Naive B cell (primary cell): ENCODE results near the gene SLC28A1. TPM values are rescaled to one million over a fixed set of nuclear protein-coding genes. Genes with fewer than 3 reads are reported as not detected.

Experiments
- ATAC-seq, 2 donors: fragments of 150-1000 bp; cut with Tn5 transposase; 2 replicates each; pipeline ENCODE4 v1.10.0; 2021; ENCODE audit warnings: low read depth in 2 of 2, mild to moderate bottlenecking in 2 of 2, moderate library complexity in 2 of 2
- DNase-seq: peaks from one replicate; pipeline ENCODE4 v3.0.0; 2022
- H3K27ac Mint-ChIP-seq, 6 donors: one replicate each; pipeline ENCODE4 v1.8.0; 2020 to 2022; ENCODE audit warnings: mild to moderate bottlenecking in 6 of 6, mixed read lengths in 6 of 6, moderate library complexity in 5 of 6, inconsistent platforms in 2 of 6
- H3K27me3 Mint-ChIP-seq, 3 donors: one replicate each; pipeline ENCODE4 v1.8.0; 2021 to 2022; ENCODE audit warnings: mixed read lengths in 3 of 3, mild to moderate bottlenecking in 1 of 3
- H3K36me3 Mint-ChIP-seq, 2 donors: one replicate each; pipeline ENCODE4 v1.8.0; 2020 to 2022; ENCODE audit warnings: mixed read lengths in 2 of 2, inconsistent platforms in 1 of 2, mild to moderate bottlenecking in 1 of 2
- H3K4me1 Mint-ChIP-seq, 3 donors: one replicate each; pipeline ENCODE4 v1.8.0; 2020 to 2022; ENCODE audit warnings: mixed read lengths in 3 of 3, inconsistent platforms in 1 of 3, mild to moderate bottlenecking in 1 of 3, moderate library complexity in 1 of 3
- H3K4me3 Mint-ChIP-seq, 8 donors: one replicate each; pipeline ENCODE4 v1.8.0; 2020 to 2022; ENCODE audit warnings: mild to moderate bottlenecking in 8 of 8, mixed read lengths in 8 of 8, moderate library complexity in 8 of 8, inconsistent platforms in 2 of 8
- H3K9me3 Mint-ChIP-seq, 7 donors: one replicate each; pipeline ENCODE4 v1.8.0; 2020 to 2022; ENCODE audit warnings: mixed read lengths in 7 of 7, mild to moderate bottlenecking in 5 of 7, inconsistent platforms in 2 of 7, moderate library complexity in 1 of 7
- polyA plus RNA-seq, 6 donors: library from polyadenylated mRNA; unstranded; fragments of 300-500 nt; fragmentation: Illumina TruSeq; gene quantifications; one replicate each; pipeline ENCODE4 v1.2.3, GENCODE V29; 2021; ENCODE audit warnings: low read depth in 6 of 6

SLC28A1 gene
- polyA plus RNA-seq, 6 donors from 2014 or later = not detected

DNA sequence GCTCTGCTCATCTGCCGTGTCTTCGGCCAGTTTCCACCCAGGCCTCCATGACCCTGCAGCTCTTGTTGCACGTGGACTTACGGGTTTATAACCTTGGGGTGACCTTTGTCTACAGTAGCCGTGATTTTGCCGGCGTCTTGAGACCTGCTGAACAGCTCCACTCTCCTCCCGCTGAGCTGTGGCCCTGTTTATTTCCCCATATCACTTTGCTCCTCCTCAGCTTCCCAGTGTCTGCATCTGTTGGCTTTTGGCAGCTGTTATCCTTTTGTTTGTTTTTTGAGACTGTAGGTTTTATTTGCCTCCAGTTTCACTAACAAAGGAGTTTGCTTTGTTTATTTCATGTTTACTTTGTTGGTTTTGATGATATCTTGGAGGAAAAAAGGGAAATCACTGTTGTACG is 29.3 kb upstream of the SLC28A1 start:
- Mint-ChIP-seq H3K36me3 (no peaks in the 10 kb centered on the region), H3K27ac (peak overlapping the region in 1 of 6 donors; percentile 53), H3K9me3 (no peaks in the 10 kb centered on the region), H3K27me3 (no peaks in the 10 kb centered on the region), H3K4me1 (no peaks in the 10 kb centered on the region), H3K4me3 (no peak overlapping the region)
- DNase-seq (no peak), ATAC-seq (no peak)

GRCh38 chr15:84855765-84856164 is 28.7 kb upstream of the SLC28A1 start:
- DNase-seq = no peak
- Mint-ChIP-seq H3K9me3 (no peaks in the 10 kb centered on the region), H3K36me3 (no peaks in the 10 kb centered on the region), H3K4me1 (no peaks in the 10 kb centered on the region), H3K27me3 (no peaks in the 10 kb centered on the region), H3K27ac (peak overlapping the region in 1 of 6 donors; percentile 32), H3K4me3 (no peak overlapping the region)
- no peak for ATAC-seq

GRCh38 chr15:84856731-84857417 is 27.6 kb upstream of the SLC28A1 start:
- no peak overlapping the region for H3K4me3 Mint-ChIP-seq
- H3K4me1 Mint-ChIP-seq = no peaks in the 10 kb centered on the region
- H3K27me3 Mint-ChIP-seq = no peaks in the 10 kb centered on the region
- no peaks in the 10 kb centered on the region for H3K9me3 Mint-ChIP-seq
- no peaks in the 10 kb centered on the region for H3K36me3 Mint-ChIP-seq
- DNase-seq (no peak), ATAC-seq (no peak)
- H3K27ac Mint-ChIP-seq = peak overlapping the region in 1 of 6 donors; percentile 90

- Mint-ChIP-seq H3K27me3 (no peaks in the 10 kb centered on the region), H3K9me3 (no peaks in the 10 kb centered on the region), H3K36me3 (no peaks in the 10 kb centered on the region), H3K4me1 (no peaks in the 10 kb centered on the region), H3K4me3 (no peak overlapping the region), H3K27ac (no peak overlapping the region)
- DNase-seq = no peak
- ATAC-seq = no peak
Measured at GRCh38 chr15:84857418-84858004, 27.0 kb upstream of the SLC28A1 start.

GRCh38 chr15:84858231-84858630 is 26.2 kb upstream of the SLC28A1 start:
- DNase-seq = no peak
- no peak for ATAC-seq
- H3K4me1 Mint-ChIP-seq = no peaks in the 10 kb centered on the region
- H3K36me3 Mint-ChIP-seq = no peaks in the 10 kb centered on the region
- H3K27ac Mint-ChIP-seq = no peak overlapping the region
- H3K4me3 Mint-ChIP-seq = no peak overlapping the region
- H3K9me3 Mint-ChIP-seq = no peaks in the 10 kb centered on the region
- no peaks in the 10 kb centered on the region for H3K27me3 Mint-ChIP-seq

DNA sequence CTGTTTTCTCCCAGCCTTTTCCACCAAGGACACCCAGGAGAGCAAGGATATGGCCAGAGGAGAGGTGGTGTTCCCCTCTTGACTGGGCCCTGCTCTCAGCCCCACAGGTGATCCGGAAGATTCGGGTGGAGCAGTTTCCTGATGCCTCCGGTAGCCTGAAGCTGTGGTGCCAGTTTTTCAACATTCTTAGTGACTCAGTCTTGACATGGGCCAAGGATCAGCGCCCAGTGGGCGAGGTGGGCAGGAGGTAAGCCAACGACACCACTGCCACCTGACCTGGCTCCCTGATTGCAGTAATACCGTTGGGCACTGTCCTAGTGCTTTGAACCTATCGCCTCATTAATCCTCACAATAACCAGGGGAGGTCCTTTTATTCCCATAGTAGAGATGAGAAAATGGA is 25.3 kb upstream of the SLC28A1 start:
- Mint-ChIP-seq H3K27me3 (no peaks in the 10 kb centered on the region), H3K36me3 (no peaks in the 10 kb centered on the region), H3K4me3 (no peak overlapping the region), H3K4me1 (no peaks in the 10 kb centered on the region), H3K27ac (no peak overlapping the region), H3K9me3 (no peaks in the 10 kb centered on the region)
- ATAC-seq = no peak
- no peak for DNase-seq

DNA sequence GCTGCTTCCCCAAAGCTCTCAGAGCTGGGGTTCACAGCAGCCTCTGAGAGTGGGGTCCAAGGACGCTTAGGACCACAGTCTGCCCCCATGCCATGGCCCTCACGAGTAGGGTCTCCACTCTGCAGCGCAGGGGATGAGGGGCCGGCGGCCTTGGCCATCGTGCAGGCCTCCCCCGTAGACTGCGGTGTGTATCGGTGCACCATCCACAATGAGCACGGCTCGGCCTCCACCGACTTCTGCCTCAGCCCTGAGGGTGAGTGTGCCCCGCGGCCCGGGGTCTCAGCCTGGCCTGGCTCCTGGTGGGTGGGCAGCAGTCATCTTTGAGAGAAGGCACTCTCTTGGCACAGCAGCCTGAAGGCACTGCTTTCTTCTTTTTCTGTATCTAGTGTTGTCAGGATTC is 24.8 kb upstream of the SLC28A1 start:
- Mint-ChIP-seq H3K27me3 (no peaks in the 10 kb centered on the region), H3K4me1 (no peaks in the 10 kb centered on the region), H3K27ac (peak overlapping the region in 1 of 6 donors; percentile 69), H3K4me3 (no peak overlapping the region), H3K36me3 (no peaks in the 10 kb centered on the region), H3K9me3 (no peaks in the 10 kb centered on the region)
- DNase-seq (no peak), ATAC-seq (no peak)

GRCh38 chr15:84861781-84862180 is 22.7 kb upstream of the SLC28A1 start:
- no peak for DNase-seq
- Mint-ChIP-seq H3K27ac (no peak overlapping the region), H3K27me3 (no peaks in the 10 kb centered on the region), H3K9me3 (no peaks in the 10 kb centered on the region), H3K4me1 (no peaks in the 10 kb centered on the region), H3K36me3 (no peaks in the 10 kb centered on the region), H3K4me3 (no peak overlapping the region)
- ATAC-seq = no peak

GRCh38 chr15:84862214-84862975 is 22.1 kb upstream of the SLC28A1 start:
- ATAC-seq = no peak
- no peaks in the 10 kb centered on the region for H3K36me3 Mint-ChIP-seq
- H3K27ac Mint-ChIP-seq = peak overlapping the region in 1 of 6 donors; percentile 52
- H3K9me3 Mint-ChIP-seq = no peaks in the 10 kb centered on the region
- H3K4me1 Mint-ChIP-seq = no peaks in the 10 kb centered on the region
- DNase-seq = no peak
- H3K27me3 Mint-ChIP-seq = no peaks in the 10 kb centered on the region
- no peak overlapping the region for H3K4me3 Mint-ChIP-seq

DNA sequence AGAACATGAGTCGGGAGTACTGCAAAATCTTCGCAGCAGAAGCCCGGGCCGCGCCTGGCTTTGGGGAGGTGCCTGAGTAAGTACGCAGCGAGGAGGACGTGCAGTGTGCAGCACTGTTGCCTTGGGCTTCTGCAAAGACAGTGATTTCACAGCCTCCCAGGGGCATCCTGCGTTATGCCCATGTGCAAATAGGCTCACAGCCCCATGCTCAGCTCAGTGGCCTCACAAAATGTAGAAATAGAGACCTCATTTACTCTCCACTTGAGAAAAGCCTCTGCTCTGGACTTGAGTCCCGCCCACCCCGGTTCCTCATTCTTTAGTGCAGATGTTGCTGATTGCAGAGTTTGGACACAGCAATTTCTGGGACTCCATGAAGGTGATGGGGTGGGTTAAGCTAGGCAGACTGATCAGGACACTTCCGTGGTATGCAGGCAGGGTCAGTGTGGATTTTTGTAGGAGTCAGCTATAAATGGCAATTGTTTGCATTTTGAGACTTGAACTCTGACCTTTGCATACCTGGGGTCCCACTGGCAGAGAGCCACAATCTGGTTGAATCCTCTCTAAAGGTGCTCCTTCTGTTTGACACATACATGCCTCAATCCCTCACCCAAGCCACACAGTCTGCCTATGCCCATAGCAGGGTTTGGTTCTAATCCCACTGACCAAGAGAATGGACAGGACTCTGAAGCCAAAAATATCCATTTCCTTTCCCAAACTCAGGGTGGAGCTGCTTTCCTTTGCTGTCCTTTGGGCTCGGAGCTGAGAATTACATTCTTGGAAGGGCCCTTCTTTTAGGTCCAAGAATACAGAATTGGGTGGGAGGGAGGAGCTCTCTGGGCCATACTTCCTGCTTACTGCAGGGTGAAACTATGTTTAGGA is 20.7 kb upstream of the SLC28A1 start:
- no peak overlapping the region for H3K27ac Mint-ChIP-seq
- no peak for DNase-seq
- no peaks in the 10 kb centered on the region for H3K9me3 Mint-ChIP-seq
- ATAC-seq = no peak
- H3K4me3 Mint-ChIP-seq = peak overlapping the region in 1 of 8 donors; percentile 61
- H3K27me3 Mint-ChIP-seq = peaks cover 0 to 2% (median 0%) of the 10 kb centered on the region in 3 donors
- no peaks in the 10 kb centered on the region for H3K4me1 Mint-ChIP-seq
- no peaks in the 10 kb centered on the region for H3K36me3 Mint-ChIP-seq

DNA sequence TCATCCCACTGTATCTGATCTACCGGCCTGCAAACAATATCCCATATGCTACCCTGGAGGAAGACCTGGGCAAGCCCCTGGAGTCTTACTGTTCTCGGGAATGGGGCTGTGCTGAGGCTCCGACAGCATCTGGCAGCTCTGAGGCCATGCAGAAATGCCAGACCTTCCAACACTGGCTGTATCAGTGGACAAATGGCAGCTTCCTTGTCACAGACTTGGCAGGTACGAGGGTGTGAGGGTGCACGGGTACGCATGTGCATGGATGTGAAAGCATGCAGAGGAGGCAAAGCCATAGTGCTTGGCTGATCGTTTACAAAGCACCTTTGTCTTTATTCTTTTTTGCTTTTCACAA is 20.0 kb upstream of the SLC28A1 start:
- H3K4me1 Mint-ChIP-seq = no peaks in the 10 kb centered on the region
- no peak overlapping the region for H3K27ac Mint-ChIP-seq
- H3K9me3 Mint-ChIP-seq = no peaks in the 10 kb centered on the region
- no peak overlapping the region for H3K4me3 Mint-ChIP-seq
- DNase-seq (no peak), ATAC-seq (no peak)
- no peaks in the 10 kb centered on the region for H3K36me3 Mint-ChIP-seq
- peaks cover 0 to 7% (median 0%) of the 10 kb centered on the region in 3 donors for H3K27me3 Mint-ChIP-seq

- no peak for ATAC-seq
- no peak for DNase-seq
- no peak overlapping the region for H3K4me3 Mint-ChIP-seq
- H3K27ac Mint-ChIP-seq = peak overlapping the region in 1 of 6 donors; percentile 68
- no peaks in the 10 kb centered on the region for H3K36me3 Mint-ChIP-seq
- H3K4me1 Mint-ChIP-seq = no peaks in the 10 kb centered on the region
- no peaks in the 10 kb centered on the region for H3K9me3 Mint-ChIP-seq
- peaks cover 0 to 7% (median 0%) of the 10 kb centered on the region in 3 donors for H3K27me3 Mint-ChIP-seq
Measured at GRCh38 chr15:84865074-84865569, 19.3 kb upstream of the SLC28A1 start.
